ENCODE data around the gene SLIT3. TPM values are rescaled to one million over a fixed set of nuclear protein-coding genes. Genes with fewer than 3 reads are reported as not detected.

SLIT3 gene
- polyA plus RNA-seq, 1 of the 3 experiments (the other 2 are of a cell fraction) = 119 TPM

DNA sequence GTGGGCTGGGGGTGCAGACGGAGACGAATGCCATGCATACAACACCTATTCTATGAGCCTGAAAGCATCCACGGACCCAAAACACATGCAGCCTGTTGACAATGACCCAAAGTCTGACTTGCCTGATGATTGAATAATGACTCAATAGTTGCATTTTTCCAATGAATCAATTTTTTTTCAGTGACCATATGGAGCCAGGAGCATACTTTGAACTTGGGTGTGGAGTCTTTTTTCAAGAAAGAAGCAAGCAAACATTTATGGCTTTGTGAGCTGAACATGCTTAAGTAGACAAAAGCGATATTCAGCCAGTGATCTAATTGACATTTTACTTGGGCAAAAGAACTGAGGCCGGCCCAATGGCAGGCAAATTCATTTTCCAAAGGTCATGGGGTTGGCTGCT lies 437.9 kb downstream of the SLIT3 start:
- Histone ChIP-seq H3K9me2 (no peaks in the 10 kb centered on the region), H4K20me1 (ENCODE audit: insufficient read depth) (no peaks in the 10 kb centered on the region), H3K36me3 (replicated peaks in 1 of 2; ENCODE audit: control insufficient read depth in 1 of 2, insufficient read depth in 2 of 2, low read length in 1 of 2) (peaks cover 4 to 27% of the 10 kb centered on the region in 2 experiments), H3K27me3 (ENCODE audit: insufficient read depth) (no peaks in the 10 kb centered on the region), H3K9me3 (no peaks in the 10 kb centered on the region), H3K9ac (no peak overlapping the region), H2AFZ (ENCODE audit: low read depth) (no peak overlapping the region), H3K4me2 (no peak overlapping the region), H3K27ac (ENCODE audit: low read depth in 2 of 2, low read length in 1 of 2) (no peak overlapping the region), H3K79me2 (ENCODE audit: insufficient read depth) (no peaks in the 10 kb centered on the region), H3F3A (replicated peaks; ENCODE audit: insufficient read depth) (peaks cover 6% of the 10 kb centered on the region), H3K4me3 (ENCODE audit: low read depth in 2 of 2, low read length in 1 of 2) (no peak overlapping the region), H3K4me1 (ENCODE audit: control insufficient read depth in 1 of 2, insufficient read depth in 2 of 2, low read depth in 1 of 2, low read length in 1 of 2) (peaks cover 0 to 25% of the 10 kb centered on the region in 2 experiments; a peak in 2 of 4 replicates)
- 95% methylated on average over 4 of the region's 5 CpGs for WGBS (ENCODE audit: low lambda C conversion rate)
- ChIA-PET CTCF (no interaction called here), POLR2A (no interaction called here)
- no peak for DNase-seq
- no peak for TF ChIP-seq GATA2 (CRISPR knock-in tag; IDR thresholded peaks at IDR 0.05)
- no peak for TF ChIP-seq RXRA (IDR thresholded peaks at IDR 0.05; ENCODE audit: borderline replicate concordance, low read depth)
- no peak for TF ChIP-seq GABPA (IDR thresholded peaks at IDR 0.05; ENCODE audit: low read depth)
- TF ChIP-seq RFX5 (IDR thresholded peaks at IDR 0.05; ENCODE audit: low read length) = no peak
- no peak for TF ChIP-seq RCOR1 (IDR thresholded peaks at IDR 0.05; ENCODE audit: low read length)
- TF ChIP-seq, protein P1, sequence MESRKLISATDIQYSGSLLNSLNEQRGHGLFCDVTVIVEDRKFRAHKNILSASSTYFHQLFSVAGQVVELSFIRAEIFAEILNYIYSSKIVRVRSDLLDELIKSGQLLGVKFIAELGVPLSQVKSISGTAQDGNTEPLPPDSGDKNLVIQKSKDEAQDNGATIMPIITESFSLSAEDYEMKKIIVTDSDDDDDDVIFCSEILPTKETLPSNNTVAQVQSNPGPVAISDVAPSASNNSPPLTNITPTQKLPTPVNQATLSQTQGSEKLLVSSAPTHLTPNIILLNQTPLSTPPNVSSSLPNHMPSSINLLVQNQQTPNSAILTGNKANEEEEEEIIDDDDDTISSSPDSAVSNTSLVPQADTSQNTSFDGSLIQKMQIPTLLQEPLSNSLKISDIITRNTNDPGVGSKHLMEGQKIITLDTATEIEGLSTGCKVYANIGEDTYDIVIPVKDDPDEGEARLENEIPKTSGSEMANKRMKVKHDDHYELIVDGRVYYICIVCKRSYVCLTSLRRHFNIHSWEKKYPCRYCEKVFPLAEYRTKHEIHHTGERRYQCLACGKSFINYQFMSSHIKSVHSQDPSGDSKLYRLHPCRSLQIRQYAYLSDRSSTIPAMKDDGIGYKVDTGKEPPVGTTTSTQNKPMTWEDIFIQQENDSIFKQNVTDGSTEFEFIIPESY (IDR thresholded peaks at IDR 0.05; ENCODE audit: borderline replicate concordance, low read depth) = no peak
- no peak for TF ChIP-seq YY1 (IDR thresholded peaks at IDR 0.05; ENCODE audit: low read depth)

DNA sequence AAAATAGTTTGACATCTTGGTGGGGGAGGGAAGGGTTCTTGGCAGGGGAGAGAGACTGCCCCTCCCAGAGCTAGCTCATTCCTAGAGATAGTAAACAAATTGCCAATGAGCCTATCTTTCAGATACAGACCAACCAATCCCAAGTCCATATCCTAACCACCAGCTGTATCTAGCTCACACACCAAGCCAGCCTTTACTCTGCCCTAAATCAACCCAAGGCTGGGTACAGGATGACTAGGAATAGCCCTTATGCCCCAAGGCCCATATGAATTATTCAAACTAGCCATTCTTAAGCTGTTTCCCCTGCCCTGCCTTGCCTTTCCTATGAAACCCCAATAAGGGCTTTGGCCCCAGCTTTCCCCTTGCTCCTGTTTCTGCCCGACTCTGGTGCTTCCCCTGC lies 440.4 kb downstream of the SLIT3 start:
- DNase-seq = no peak
- Histone ChIP-seq H3K79me2 (ENCODE audit: insufficient read depth) (no peaks in the 10 kb centered on the region), H3K4me2 (no peak overlapping the region), H3K27me3 (ENCODE audit: insufficient read depth) (no peaks in the 10 kb centered on the region), H3K9ac (no peak overlapping the region), H3K27ac (ENCODE audit: low read depth in 2 of 2, low read length in 1 of 2) (peak overlapping the region in 1 of 2 experiments; percentile 14; a peak in 1 of 4 replicates), H3K9me2 (no peaks in the 10 kb centered on the region), H4K20me1 (ENCODE audit: insufficient read depth) (no peaks in the 10 kb centered on the region), H2AFZ (ENCODE audit: low read depth) (no peak overlapping the region), H3K36me3 (replicated peaks in 1 of 2; ENCODE audit: control insufficient read depth in 1 of 2, insufficient read depth in 2 of 2, low read length in 1 of 2) (peaks cover 3 to 33% of the 10 kb centered on the region in 2 experiments), H3K4me3 (ENCODE audit: low read depth in 2 of 2, low read length in 1 of 2) (no peak overlapping the region), H3F3A (replicated peaks; ENCODE audit: insufficient read depth) (no peaks in the 10 kb centered on the region), H3K4me1 (ENCODE audit: control insufficient read depth in 1 of 2, insufficient read depth in 2 of 2, low read depth in 1 of 2, low read length in 1 of 2) (peaks cover 0 to 20% of the 10 kb centered on the region in 2 experiments; a peak in 2 of 4 replicates), H3K9me3 (no peaks in the 10 kb centered on the region)
- WGBS (ENCODE audit: low lambda C conversion rate) = 100% methylated on average over 1 of the region's 1 CpG
- TF ChIP-seq RAD21 (IDR thresholded peaks at IDR 0.05; ENCODE audit: low read length) (no peak), FOXJ3 (CRISPR knock-in tag; IDR thresholded peaks at IDR 0.05) (no peak), YY1 (IDR thresholded peaks at IDR 0.05; ENCODE audit: low read depth) (no peak), RCOR1 (IDR thresholded peaks at IDR 0.05; ENCODE audit: low read length) (no peak), RFX5 (IDR thresholded peaks at IDR 0.05; ENCODE audit: low read length) (no peak), SIN3A (IDR thresholded peaks at IDR 0.05; ENCODE audit: borderline replicate concordance, low read depth, low read length) (no peak), POLR2AphosphoS5 (IDR thresholded peaks at IDR 0.05; ENCODE audit: low read depth, low read length) (no peak), MEF2A (IDR thresholded peaks at IDR 0.05; ENCODE audit: borderline replicate concordance, low read depth) (no peak), NFIC (IDR thresholded peaks at IDR 0.05; ENCODE audit: borderline replicate concordance) (no peak), CHD2 (IDR thresholded peaks at IDR 0.05; ENCODE audit: low read length, partially characterized antibody) (no peak), NRF1 (IDR thresholded peaks at IDR 0.05; ENCODE audit: low read depth, low read length) (no peak)
- TF ChIP-seq, protein P2, sequence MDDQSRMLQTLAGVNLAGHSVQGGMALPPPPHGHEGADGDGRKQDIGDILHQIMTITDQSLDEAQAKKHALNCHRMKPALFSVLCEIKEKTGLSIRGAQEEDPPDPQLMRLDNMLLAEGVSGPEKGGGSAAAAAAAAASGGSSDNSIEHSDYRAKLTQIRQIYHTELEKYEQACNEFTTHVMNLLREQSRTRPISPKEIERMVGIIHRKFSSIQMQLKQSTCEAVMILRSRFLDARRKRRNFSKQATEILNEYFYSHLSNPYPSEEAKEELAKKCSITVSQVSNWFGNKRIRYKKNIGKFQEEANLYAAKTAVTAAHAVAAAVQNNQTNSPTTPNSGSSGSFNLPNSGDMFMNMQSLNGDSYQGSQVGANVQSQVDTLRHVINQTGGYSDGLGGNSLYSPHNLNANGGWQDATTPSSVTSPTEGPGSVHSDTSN (IDR thresholded peaks at IDR 0.05) = no peak
- TF ChIP-seq, protein P1 (IDR thresholded peaks at IDR 0.05; ENCODE audit: borderline replicate concordance, low read depth) = no peak
- TF ChIP-seq, protein P3, sequence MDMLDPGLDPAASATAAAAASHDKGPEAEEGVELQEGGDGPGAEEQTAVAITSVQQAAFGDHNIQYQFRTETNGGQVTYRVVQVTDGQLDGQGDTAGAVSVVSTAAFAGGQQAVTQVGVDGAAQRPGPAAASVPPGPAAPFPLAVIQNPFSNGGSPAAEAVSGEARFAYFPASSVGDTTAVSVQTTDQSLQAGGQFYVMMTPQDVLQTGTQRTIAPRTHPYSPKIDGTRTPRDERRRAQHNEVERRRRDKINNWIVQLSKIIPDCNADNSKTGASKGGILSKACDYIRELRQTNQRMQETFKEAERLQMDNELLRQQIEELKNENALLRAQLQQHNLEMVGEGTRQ (IDR thresholded peaks at IDR 0.05; ENCODE audit: borderline replicate concordance, low read depth, low read length) = no peak
- TF ChIP-seq, protein P4, sequence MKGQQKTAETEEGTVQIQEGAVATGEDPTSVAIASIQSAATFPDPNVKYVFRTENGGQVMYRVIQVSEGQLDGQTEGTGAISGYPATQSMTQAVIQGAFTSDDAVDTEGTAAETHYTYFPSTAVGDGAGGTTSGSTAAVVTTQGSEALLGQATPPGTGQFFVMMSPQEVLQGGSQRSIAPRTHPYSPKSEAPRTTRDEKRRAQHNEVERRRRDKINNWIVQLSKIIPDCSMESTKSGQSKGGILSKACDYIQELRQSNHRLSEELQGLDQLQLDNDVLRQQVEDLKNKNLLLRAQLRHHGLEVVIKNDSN (IDR thresholded peaks at IDR 0.05; ENCODE audit: borderline replicate concordance, low read depth) = no peak
- POLR2A ChIA-PET = interaction anchor here (0.6 to 1.2 kb wide), 2 partner anchors 16 to 1069 kb away, joined by 3 read pairs; no protein-coding TSS in a partner anchor
- CTCF ChIA-PET = no interaction called here

Data from SK-N-SH (cell line).